ENCODE measurements around the gene NTM.

The NTM gene

DNA sequence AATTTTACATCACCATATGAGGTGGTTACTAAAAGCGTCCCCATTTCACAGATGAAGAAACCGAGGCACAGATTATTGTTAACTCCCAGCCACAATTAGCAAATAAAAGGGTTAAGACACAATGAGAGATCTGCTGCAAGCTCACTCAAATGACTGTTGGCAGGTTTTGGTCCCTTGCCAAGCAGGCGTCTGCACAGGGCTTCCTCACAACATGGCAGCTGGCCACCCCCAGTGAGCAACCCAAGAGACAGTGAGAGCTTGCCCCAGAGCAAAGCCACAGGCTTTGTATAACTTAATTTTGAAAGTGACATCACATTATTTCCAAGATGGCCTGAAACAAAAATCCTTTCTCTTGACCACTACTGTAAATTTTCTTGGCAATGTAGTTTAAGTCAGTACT is 217.6 kb downstream of the NTM start:
- Histone ChIP-seq H3K27me3 (ENCODE audit: insufficient read depth, poor library complexity, severe bottlenecking) (peaks cover 12% of the 10 kb centered on the region), H3K27ac (ENCODE audit: poor library complexity, severe bottlenecking) (no peak overlapping the region), H3K36me3 (ENCODE audit: low read depth) (no peaks in the 10 kb centered on the region), H3K9me3 (ENCODE audit: severe bottlenecking) (no peaks in the 10 kb centered on the region), H3K4me3 (ENCODE audit: severe bottlenecking) (no peak overlapping the region), H3K4me1 (ENCODE audit: insufficient read depth, poor library complexity, severe bottlenecking) (no peaks in the 10 kb centered on the region)
- TF ChIP-seq, protein P1, sequence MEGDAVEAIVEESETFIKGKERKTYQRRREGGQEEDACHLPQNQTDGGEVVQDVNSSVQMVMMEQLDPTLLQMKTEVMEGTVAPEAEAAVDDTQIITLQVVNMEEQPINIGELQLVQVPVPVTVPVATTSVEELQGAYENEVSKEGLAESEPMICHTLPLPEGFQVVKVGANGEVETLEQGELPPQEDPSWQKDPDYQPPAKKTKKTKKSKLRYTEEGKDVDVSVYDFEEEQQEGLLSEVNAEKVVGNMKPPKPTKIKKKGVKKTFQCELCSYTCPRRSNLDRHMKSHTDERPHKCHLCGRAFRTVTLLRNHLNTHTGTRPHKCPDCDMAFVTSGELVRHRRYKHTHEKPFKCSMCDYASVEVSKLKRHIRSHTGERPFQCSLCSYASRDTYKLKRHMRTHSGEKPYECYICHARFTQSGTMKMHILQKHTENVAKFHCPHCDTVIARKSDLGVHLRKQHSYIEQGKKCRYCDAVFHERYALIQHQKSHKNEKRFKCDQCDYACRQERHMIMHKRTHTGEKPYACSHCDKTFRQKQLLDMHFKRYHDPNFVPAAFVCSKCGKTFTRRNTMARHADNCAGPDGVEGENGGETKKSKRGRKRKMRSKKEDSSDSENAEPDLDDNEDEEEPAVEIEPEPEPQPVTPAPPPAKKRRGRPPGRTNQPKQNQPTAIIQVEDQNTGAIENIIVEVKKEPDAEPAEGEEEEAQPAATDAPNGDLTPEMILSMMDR (IDR thresholded peaks at IDR 0.05; ENCODE audit: poor library complexity, severe bottlenecking) = no peak
- DNase-seq (ENCODE audit: low spot score) (no peak), ATAC-seq (ENCODE audit: low read depth) (no peak)

DNA sequence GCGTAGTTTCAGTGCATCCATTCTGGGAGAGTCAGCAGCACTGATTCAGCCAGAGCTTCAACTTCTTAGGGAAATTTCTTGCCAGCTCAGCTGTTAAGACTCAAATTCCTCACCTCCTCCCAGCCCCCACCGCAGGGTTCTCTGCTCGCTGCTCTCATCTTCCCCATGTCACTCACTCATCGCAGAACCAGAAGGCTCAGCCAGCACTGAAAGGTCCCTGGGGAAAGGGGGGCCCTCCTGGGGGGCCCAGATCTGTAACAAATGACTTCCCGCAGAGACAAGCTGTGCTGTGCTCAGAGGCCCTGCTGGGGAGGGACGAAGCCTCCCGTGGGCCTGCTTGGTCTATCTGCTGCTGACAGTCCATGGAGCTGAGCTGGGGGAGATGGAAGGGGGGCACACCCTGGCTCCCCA is 220.6 kb downstream of the NTM start:
- no peak for DNase-seq (ENCODE audit: low spot score)

DNA sequence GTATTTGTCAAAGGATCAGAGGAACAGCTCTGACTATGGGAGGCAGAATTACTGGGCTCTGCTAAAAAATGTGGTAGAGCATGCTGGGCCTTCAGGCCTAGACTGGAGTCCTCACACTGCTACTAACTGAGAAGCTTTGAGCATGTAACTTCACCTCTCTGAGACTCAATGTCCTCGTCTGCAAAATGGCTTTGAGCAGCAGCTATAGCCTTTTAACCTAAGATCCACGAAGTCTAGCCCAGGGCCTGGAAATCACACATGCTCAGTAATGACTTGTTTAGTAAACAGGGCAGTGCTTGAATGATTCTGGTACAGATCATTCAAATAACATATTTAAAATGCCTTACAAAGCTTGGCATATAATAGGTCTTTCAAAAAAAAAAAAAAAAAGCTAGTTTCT is 221.7 kb downstream of the NTM start:
- Histone ChIP-seq H3K4me3 (ENCODE audit: severe bottlenecking) (no peak overlapping the region), H3K36me3 (ENCODE audit: low read depth) (no peaks in the 10 kb centered on the region), H3K27ac (ENCODE audit: poor library complexity, severe bottlenecking) (no peak overlapping the region), H3K27me3 (ENCODE audit: insufficient read depth, poor library complexity, severe bottlenecking) (peaks cover 5% of the 10 kb centered on the region), H3K9me3 (ENCODE audit: severe bottlenecking) (no peaks in the 10 kb centered on the region), H3K4me1 (ENCODE audit: insufficient read depth, poor library complexity, severe bottlenecking) (no peaks in the 10 kb centered on the region)
- ATAC-seq (ENCODE audit: low read depth) = no peak
- TF ChIP-seq, protein P1 (IDR thresholded peaks at IDR 0.05; ENCODE audit: poor library complexity, severe bottlenecking) = no peak
- DNase-seq (ENCODE audit: low spot score) = no peak

More for the DNA sequence above, 220.6 kb downstream of the NTM start:
- no peak for ATAC-seq (ENCODE audit: low read depth)
- Histone ChIP-seq H3K27me3 (ENCODE audit: insufficient read depth, poor library complexity, severe bottlenecking) (peaks cover 5% of the 10 kb centered on the region), H3K9me3 (ENCODE audit: severe bottlenecking) (no peaks in the 10 kb centered on the region), H3K4me3 (ENCODE audit: severe bottlenecking) (no peak overlapping the region), H3K36me3 (ENCODE audit: low read depth) (no peaks in the 10 kb centered on the region), H3K27ac (ENCODE audit: poor library complexity, severe bottlenecking) (no peak overlapping the region), H3K4me1 (ENCODE audit: insufficient read depth, poor library complexity, severe bottlenecking) (no peaks in the 10 kb centered on the region)
- TF ChIP-seq, protein P1 (IDR thresholded peaks at IDR 0.05; ENCODE audit: poor library complexity, severe bottlenecking) = no peak

DNA sequence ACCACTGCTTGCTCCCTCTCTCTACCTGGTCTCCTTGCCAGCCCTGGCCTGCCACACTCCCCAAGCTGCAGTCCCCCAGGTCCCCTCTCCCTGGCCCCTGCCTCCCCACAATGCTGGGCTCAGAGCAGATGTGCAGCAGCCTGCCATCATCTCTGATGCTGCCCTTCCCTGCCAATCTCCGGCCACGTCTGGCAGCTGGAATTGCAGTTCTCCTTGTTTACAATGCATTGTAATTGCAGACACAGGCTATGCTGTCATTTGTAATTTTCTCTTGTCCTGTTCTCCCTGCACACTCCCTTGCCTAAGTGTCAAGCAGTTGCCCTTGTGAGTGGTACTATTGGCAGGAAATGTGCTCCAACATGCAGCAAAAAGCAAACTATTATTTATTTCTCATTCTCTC is 222.3 kb downstream of the NTM start:
- Histone ChIP-seq H3K27me3 (ENCODE audit: insufficient read depth, poor library complexity, severe bottlenecking) (peaks cover 5% of the 10 kb centered on the region), H3K27ac (ENCODE audit: poor library complexity, severe bottlenecking) (no peak overlapping the region), H3K4me3 (ENCODE audit: severe bottlenecking) (no peak overlapping the region), H3K9me3 (ENCODE audit: severe bottlenecking) (no peaks in the 10 kb centered on the region), H3K4me1 (ENCODE audit: insufficient read depth, poor library complexity, severe bottlenecking) (no peaks in the 10 kb centered on the region), H3K36me3 (ENCODE audit: low read depth) (no peaks in the 10 kb centered on the region)
- ATAC-seq (ENCODE audit: low read depth) (no peak), DNase-seq (ENCODE audit: low spot score) (no peak)
- TF ChIP-seq, protein P1 (IDR thresholded peaks at IDR 0.05; ENCODE audit: poor library complexity, severe bottlenecking) = no peak

DNA sequence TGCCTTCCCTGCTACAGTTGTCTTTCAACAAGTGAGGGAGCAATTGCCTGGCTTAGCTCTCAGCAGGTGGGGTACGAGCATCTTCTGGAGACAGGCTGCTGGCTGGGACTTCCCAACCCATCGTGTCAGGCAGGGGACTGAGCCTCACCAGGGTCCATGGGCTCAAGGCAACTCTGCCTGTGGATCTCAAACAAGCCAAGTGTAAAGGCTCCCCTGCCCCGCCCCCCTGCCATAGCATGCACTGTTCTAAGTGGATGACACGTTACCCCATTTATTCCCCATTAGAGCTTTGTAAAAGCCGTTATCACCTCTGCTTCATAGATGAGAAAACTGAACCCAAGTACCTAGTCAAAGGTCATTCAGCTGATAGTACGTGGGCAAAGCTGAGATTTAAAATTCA is 222.9 kb downstream of the NTM start:
- Histone ChIP-seq H3K9me3 (ENCODE audit: severe bottlenecking) (no peaks in the 10 kb centered on the region), H3K27ac (ENCODE audit: poor library complexity, severe bottlenecking) (no peak overlapping the region), H3K4me3 (ENCODE audit: severe bottlenecking) (no peak overlapping the region), H3K27me3 (ENCODE audit: insufficient read depth, poor library complexity, severe bottlenecking) (peaks cover 5% of the 10 kb centered on the region), H3K36me3 (ENCODE audit: low read depth) (no peaks in the 10 kb centered on the region), H3K4me1 (ENCODE audit: insufficient read depth, poor library complexity, severe bottlenecking) (no peaks in the 10 kb centered on the region)
- no peak for DNase-seq (ENCODE audit: low spot score)
- no peak for ATAC-seq (ENCODE audit: low read depth)
- TF ChIP-seq, protein P1 (IDR thresholded peaks at IDR 0.05; ENCODE audit: poor library complexity, severe bottlenecking) = no peak
